Fibroblast of upper back skin (primary cell): ENCODE results near the gene ABHD1.

Source experiments
- DNase-seq: peaks from one replicate; pipeline ENCODE4 v3.0.0-alpha.2; 2013

Gene ABHD1

DNA sequence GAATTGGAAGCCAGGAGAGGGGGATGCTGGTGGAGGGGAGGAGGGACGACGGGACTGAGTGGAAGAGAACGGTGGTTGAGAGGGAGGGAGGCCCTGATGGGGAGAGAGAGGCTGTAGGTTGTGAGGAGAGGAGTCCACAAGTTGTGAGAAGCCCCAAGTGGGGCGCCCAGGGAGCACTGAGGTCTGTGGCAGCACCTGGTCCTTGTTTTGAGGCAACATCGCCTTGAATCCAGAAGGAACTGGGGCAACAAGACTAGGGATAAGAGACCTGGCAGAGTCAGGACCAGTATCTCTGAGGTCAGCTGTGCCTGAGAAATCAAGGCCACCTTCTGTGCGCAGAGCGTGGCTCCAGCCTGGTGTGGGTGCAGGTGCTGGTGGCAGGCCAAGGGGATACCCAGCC, 14.5 kb downstream of the ABHD1 start:
- no peak for DNase-seq

GRCh38 chr2:27139310-27139709, 15.7 kb downstream of the ABHD1 start, which contains the start of gene PRR30:
Gene PRR30 (minus strand): TSS chr2:27139410. CDS start chr2:27138329, 1,081 bp downstream.
- DNase-seq = no peak

GRCh38 chr2:27143285-27143684, 19.7 kb downstream of the ABHD1 start:
- DNase-seq = no peak

- DNase-seq = no peak
Measured at GRCh38 chr2:27145682-27146081, 22.1 kb downstream of the ABHD1 start.

GRCh38 chr2:27147935-27148334, 24.3 kb downstream of the ABHD1 start:
- DNase-seq = no peak

GRCh38 chr2:27148801-27149439, 25.3 kb downstream of the ABHD1 start, which contains the start of gene TCF23:
Gene TCF23 (plus strand): TSS chr2:27149004. CDS start chr2:27149134, 130 bp downstream.
- no peak for DNase-seq

DNA sequence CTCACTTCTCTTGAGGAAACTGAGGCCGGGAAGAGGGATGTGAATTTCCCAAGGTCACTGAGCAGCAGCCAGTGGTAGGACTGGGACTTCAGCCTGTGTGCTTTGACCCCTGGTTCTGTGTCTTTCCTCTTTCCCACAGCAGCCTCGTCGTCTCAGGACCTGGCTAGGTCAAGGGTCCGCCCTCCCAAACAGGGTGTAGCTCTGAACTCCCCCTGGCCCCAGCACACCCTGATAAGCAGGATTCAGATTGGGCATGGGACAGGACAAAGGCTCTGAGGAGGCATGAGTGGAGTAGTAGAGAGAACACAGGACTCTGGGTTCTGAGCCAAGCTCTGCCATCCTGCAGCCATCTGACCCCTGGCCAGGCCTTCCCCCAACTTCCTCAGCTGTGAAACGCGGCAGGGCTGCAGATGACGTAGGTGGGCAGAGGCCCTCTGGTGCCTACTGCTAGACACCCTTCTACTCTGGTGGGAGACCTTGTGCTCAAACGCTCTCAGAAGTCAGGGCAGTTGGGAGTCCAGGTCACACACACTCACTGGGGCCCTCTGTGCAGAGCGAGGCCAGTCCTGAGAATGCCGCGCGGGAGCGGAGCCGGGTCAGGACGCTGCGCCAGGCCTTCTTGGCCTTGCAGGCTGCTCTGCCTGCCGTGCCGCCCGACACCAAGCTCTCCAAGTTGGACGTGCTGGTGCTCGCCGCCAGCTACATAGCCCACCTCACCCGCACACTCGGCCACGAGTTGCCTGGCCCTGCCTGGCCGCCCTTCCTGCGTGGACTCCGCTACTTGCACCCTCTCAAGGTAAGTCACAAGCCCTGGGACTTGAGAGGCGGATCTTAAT, 26.2 kb downstream of the ABHD1 start:
- no peak for DNase-seq

- no peak for DNase-seq
Measured at GRCh38 chr2:27150639-27151230, 27.1 kb downstream of the ABHD1 start.

DNA sequence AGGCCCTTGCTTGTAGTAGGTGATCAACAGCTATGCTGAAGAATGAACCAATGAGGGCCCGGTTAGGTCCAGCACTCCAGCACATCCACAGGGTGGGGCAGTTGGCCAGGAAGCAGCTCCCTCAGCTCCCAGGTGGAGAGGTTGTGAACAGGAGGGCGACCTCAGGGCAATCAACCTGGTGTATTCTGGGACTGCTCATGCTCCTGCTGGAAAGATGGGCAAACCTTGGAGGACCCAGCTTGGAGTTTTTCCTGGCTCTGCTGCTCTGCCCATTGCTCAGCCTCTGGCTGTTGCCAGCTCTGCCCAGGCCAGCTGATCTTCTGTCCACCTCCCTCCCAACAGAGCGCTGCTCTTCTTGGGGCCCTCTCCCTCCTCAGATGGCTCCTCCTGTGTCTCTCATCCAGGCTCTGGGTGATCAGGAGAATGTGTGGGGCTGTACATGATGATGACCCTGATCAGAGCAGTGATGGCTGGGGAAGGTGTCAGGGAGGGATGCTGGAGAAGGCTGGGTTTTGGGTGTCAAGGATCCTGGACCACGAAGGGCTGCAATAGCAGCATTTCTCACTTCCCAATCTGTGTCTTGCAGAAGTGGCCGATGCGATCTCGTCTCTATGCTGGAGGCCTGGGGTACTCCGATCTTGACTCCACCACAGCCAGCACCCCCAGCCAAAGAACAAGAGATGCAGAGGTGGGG, 28.6 kb downstream of the ABHD1 start:
- no peak for DNase-seq

GRCh38 chr2:27152796-27153464, 29.3 kb downstream of the ABHD1 start:
- DNase-seq = peak; percentile 10

DNA sequence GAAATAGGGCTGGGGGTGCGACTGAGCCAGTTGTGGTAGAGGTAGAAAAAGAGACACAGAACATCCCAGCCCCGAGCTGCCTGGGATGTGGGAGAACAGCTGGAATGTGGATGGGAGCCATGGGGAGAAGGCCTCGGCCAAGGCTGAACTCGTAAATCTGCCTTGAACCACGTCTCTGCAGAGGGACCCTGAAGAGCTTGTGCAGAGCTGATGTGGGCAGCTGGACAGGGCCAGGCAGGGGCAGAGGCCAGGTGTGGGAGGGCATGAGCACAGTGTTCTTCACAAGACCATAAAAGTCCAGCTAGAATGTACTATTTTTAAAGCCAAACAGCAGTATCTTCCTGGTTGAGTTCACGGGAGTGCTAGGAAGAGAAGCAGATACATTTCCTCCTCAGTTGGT, 30.9 kb downstream of the ABHD1 start:
- DNase-seq = no peak

DNA sequence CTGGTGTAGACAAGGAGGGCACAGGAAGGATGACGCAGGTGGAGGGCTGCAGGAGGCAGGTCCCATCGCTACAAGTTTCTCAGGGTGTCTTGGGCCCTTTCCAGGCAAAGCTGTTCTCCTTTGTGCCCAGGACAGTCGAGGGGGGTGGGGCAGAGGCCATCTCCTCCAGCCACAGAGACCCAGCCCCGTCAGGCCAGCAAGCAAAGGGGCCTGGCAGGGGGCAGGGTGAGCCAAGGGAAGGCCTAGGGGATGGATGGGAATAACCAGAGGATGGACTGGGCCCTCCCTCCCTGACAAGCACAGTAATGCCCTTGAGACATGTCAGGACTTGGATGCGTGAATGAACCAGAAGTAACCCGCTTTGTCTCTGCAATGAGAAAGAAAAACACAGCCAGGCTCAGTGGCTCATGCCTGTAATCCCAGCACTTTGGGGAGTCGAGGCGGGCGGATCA, 31.5 kb downstream of the ABHD1 start:
- no peak for DNase-seq

DNA sequence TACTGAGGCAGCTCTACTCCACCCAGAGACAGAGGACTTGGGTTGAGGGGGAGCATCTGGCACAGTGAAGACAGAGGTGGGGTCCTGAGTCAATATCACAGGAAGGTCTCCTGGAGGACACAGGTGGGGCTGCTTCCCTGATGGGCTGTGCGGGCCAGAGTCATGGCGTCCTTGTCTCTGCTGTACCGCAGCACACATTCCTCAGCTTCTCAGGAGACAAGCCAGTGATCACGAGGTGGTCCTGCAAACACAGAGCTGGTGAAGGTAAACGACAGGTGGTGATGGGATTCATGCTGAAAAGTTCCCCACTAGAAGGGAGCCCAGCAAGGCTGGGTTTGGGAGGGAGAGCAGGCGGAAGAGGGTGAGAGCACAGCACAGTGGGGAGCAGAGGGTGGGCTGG, 34.9 kb downstream of the ABHD1 start:
- no peak for DNase-seq

- DNase-seq = no peak
Measured at GRCh38 chr2:27159271-27159670, 35.7 kb downstream of the ABHD1 start.

- no peak for DNase-seq
Measured at GRCh38 chr2:27160191-27160590, 36.6 kb downstream of the ABHD1 start.

DNA sequence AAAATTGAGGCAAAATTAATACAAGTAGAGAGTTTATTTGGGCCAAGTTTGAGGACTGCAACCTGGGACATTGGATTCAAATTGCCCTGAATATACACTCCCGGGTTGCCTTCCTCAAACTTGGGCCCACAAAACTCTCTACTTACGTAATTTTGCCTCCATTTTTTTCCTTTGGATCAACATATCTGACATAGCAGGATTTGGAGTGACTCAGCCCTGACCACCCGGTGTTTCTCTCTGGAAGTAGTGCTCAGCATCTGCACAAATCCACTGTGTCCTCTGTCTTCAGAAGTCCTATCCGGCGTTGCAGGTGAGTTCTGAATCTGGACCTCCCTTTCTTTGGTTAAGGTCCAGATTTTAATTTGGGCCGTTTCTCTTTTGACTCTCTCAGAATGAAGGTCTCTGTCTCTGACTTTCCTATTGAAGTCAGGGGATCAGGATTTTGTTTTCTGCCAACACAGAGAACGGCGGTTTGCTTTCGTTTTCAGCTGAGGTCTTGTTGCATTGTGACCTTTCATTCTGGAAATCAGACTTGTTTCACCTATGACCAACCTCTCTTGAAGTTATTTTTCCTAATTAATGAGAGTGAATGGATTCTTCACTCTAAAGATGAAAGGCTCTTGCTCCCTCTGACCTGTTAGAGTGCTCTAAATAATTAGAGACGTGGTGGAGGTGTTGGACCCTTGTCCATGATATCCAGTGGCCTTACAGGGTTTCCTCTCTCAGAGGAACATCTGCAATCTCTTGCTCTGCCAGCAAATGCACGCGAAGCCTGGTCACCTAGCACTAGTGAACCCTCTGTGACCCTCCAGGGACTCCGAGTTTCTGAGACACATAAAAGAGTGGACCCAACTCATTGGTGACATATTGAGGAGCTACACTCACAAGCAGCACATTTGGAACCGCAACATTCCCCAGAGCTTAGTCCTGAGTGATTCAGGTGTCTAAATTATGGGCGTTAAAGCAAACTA, 38.8 kb downstream of the ABHD1 start:
- peak; percentile 24 for DNase-seq

GRCh38 chr2:27164960-27165763, 41.5 kb downstream of the ABHD1 start:
- no peak for DNase-seq

- DNase-seq = no peak
Measured at GRCh38 chr2:27170581-27171337, 47.1 kb downstream of the ABHD1 start.

DNA sequence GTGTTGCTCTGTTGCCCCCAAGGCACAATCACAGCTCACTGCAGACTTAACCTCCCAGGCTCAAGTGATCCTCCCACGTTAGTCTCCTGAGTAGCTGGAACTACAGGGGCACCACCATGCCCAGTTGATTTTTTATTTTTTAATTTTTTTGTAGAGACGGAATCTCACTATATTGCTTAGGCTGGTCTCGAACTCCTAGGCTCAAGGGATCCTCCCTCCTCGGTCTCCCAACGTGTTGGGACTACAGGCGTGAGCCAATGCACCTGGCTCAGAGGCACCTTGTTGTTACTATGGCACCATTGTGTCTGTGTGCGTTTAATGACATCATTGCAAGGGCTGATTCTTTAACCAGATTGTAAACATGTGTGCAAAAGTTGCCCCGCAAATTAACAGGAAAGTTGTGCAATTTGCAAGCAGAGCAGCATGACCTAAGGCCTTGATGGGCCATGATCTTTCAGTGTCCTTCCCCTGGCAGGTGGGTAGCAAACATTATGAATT, 47.8 kb downstream of the ABHD1 start:
- no peak for DNase-seq
